ENCODE results near the gene USPL1.
A peak's percentile ranks its signal among the peaks of the same experiment; 100 is the strongest.

USPL1 gene

DNA sequence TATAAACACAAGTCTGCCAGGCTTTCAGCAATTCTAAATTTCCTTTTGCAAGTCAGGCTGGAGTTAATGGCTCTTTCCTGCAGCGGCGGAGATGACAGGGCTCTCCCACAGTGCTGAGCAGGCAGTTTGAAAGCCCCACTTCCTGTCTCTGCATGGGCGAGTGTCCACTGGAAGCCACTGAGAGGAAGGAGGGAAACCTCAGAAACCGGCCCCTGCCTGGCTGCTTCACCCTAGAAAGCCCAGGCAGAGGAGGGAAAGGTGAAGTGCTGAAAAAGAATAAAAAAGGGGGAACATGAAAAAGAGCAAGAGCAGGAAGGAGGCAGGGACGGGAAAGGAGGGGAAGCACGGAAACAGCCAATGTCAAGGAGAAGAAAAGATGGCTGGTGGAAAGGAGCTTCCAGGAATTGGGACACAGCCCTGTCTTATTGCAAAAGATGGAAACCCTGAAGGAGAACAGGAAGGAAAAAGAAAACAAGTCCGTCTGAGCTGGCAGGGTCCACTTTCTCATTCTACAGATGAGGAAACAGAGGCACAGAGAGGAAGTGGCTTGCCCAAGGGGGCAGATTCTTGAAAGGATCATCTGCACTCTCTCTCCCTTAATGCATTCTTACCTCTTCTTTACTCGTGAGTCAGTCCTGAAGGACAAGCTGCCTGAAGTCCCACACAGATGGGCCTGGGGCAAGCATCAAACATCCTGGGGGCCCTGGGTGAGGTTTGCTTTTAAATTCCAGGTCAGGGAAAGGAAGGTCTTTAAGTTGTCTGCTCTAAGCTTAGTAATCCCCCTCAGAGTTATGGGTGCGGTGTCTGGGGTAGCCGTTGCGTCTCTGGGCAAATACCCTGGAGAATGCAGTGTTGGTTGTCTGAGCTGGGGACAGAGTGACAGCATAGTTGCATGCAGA is 78.8 kb downstream of the USPL1 start:
- no peak for DNase-seq (ENCODE audit: low read depth in 2 of 2)

DNA sequence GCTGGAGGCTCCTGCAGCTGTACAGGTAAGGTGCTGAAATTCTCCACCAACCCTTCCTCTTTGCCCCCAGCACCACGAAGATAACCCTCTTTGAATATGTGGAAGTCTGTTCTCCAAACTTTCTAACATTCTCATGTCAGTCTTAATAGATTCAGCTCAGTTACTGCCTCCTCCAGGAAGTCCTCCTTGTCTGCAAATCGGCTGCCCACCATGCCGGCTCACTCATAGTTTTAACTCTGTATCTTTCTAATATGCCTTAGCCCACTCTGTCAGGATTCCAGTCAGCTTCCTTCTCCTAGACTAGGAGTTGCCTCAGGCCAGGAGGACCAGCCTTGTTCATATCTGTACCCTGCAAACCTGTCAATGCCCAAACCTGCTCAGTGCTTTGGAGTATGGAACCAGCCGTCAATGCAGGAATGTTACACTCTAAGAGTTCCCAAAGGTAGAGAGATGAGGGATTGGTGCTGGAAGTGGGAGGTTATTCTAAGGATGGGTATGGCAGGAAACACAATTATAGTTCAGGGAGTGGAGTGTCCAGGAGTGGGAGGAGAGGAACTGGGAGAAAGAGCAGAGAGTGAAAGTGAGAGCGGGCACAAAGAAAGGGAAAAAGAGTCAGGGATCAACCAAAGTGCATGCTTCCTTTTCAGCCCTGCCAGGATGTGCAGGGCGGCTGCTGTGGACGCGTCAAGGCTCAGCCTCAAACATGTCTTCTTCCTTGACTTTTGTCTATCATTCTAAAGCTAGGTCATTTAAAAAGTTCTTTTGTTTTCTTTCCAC is 79.6 kb downstream of the USPL1 start:
- no peak for DNase-seq (ENCODE audit: low read depth in 2 of 2)

DNA sequence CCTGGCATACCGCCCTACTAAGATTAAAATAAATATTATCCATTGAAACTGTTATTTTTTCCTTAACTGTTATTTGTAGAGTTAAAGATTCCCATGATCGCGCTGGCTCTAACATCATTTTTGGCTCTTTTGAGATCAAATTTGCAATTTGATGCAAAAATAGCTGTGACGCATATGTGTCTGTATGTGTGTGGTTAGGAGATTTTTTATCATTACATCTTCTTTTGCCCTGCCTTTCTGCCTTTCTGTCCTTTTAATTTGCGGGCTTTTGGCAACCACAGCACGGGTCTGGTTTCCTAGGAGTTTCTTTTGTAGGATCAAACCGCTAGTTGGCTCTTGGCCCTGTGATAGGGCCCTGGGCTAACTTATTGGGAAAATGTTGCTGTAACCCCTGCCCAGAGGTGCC is 80.3 kb downstream of the USPL1 start:
- peak; percentile 62 to 67 for DNase-seq (ENCODE audit: low read depth in 2 of 2)

DNA sequence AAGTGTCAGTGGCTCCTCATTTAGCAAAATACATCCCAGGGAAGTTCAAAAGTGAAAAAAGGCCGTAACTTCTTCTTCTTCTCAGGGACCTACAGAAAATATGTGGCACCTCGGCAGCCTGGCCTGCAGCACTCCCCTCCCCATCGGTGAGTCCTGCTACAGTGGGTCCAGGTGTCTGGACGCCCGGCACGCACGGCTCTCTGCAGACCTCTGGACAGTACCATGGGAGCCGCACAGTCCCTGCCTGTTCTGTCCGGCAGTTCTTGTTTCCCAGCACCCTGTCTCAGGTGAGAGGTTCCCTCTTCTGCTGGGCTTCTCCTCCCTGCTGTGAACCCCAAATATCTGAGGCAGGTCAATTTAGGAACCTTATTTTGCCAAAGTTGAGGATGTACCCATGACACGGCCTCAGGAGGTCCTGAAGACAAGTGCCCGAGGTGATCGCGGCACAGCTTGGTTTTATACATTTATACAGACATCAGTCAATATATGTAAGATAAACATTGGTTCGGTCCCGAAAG is 80.8 kb downstream of the USPL1 start:
- no peak for DNase-seq (ENCODE audit: low read depth in 2 of 2)

DNA sequence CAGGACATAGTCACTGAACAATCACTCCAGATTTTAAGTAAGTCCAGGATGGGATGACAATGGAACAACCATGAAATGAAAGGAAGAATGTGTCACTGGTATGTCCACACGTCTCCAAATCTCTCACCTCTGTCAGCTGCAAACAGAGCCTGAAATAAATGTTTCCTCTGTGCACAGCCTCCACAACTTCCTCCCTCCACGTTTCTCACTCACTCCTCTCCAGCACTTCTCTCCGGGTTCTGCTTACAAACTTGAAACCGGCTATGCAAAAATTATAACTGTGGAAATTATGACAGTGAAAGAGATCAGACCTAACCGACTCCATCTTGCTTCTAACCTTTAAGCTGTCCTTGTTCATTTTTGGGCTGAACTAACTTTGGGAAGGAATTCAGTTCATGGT is 82.6 kb downstream of the USPL1 start:
- no peak for DNase-seq (ENCODE audit: low read depth in 2 of 2)

DNA sequence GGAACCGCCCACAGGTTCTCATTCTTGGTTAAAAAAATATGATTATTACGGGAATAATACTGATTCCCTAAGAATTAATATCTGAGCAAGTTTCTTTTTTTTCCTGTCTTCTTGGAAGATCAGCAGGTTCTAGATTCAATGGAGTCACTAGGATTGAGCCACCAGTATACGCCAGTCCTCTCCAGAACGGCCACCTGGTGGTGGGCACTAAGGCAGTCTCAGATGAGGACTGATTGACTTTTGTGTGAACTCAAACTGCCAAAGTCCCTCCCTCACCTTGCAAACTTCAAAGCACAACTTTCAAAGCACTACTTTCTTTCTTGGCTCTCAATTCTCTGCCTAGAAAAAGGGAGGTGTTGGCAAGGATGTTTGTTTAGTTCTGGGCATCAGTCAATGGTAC is 84.3 kb downstream of the USPL1 start:
- DNase-seq (ENCODE audit: low read depth in 2 of 2), result no peak

DNA sequence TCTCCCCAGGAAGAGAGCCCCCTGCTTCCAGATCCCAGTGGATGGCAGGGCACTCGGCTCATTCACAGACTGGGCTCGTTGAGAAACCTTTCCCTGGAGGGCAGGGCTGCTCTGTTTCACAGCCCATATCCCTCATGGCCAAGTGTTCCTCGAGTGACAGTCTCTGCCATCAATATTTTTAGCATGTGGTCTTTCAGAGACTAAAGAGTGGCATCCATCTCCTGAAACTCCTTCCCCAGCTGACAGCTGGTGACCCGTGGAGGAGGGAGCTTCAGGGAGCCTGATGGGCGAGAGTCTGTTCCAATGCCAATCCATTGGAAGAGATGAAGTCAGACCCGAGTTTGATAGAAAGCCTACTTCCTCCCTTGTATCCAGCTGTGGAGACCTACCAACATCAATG is 86.9 kb downstream of the USPL1 start:
- no peak for DNase-seq (ENCODE audit: low read depth in 2 of 2)

DNA sequence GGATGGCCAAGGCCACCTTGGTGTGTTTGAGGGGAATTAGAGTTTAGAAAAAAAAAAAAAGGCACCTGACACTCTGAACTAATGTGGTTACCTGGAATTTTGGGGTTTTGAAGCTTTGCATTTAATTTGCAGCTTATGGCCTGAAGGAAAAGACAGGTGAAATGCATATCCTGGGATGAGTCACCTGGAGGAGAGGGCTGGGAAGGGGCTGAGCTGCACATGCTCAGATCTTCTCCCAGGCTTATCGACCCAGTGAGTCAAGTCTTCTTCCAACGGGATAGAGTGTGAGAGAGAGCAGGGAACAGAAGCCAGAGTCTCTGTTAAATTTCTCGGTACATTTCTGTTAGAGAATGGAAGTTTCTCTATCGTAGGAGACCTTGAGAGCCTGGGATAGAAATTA is 88.0 kb downstream of the USPL1 start:
- no peak for DNase-seq (ENCODE audit: low read depth in 2 of 2)

DNA sequence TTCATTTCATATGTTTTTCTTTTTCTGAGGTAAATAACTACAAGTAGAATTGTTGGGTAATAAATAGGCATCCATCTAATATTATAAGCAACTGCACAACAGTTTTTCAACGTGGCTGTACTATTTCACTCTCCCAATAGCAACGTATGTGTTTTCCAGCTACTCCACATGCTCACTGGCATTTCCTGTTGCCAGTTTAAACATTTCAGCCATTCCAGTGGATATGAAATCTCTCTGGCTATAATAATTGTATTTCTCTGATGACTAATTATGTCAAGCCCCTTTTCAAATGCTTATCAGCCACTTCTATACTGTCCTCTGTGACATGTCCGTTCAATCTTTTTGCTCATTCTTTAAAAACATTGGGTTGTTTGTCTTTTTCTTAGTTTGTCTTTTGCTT is 90.8 kb downstream of the USPL1 start:
- peak; percentile 33 to 38 for DNase-seq (ENCODE audit: low read depth in 2 of 2)

Data from fibroblast of skin of left biceps (primary cell).